ENCODE measurements around the gene ANXA2R. TPM values are rescaled to one million over a fixed set of nuclear protein-coding genes. Genes with fewer than 3 reads are reported as not detected.
A peak's percentile ranks its signal among the peaks of the same experiment; 100 is the strongest.

ANXA2R gene
- total RNA-seq, 2 donors from 2014 or later: 0.99 to 1.3 TPM

- peak overlapping the region in 2 of 4 donors; percentile 71 to 87 for H3K27ac ChIP-seq
- no peak for TF ChIP-seq POLR2A (IDR thresholded peaks at IDR 0.05)
- TF ChIP-seq, protein P1, sequence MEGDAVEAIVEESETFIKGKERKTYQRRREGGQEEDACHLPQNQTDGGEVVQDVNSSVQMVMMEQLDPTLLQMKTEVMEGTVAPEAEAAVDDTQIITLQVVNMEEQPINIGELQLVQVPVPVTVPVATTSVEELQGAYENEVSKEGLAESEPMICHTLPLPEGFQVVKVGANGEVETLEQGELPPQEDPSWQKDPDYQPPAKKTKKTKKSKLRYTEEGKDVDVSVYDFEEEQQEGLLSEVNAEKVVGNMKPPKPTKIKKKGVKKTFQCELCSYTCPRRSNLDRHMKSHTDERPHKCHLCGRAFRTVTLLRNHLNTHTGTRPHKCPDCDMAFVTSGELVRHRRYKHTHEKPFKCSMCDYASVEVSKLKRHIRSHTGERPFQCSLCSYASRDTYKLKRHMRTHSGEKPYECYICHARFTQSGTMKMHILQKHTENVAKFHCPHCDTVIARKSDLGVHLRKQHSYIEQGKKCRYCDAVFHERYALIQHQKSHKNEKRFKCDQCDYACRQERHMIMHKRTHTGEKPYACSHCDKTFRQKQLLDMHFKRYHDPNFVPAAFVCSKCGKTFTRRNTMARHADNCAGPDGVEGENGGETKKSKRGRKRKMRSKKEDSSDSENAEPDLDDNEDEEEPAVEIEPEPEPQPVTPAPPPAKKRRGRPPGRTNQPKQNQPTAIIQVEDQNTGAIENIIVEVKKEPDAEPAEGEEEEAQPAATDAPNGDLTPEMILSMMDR (IDR thresholded peaks at IDR 0.05): no peak
These were observed 48.6 kb downstream of the ANXA2R start for GRCh38 chr5:42991404-42992087.

GRCh38 chr5:42990892-42991291 is 49.2 kb downstream of the ANXA2R start:
- Histone ChIP-seq H3K27ac (peak overlapping the region in 1 of 4 donors; percentile 71), H3K4me1 (peaks cover 15% of the 10 kb centered on the region), H3K27me3 (peaks cover 5 to 33% of the 10 kb centered on the region in 2 donors), H3K9me3 (peaks cover 0 to 4% (median 0%) of the 10 kb centered on the region in 3 donors), H3K36me3 (replicated peaks in 1 of 2; ENCODE audit: insufficient read depth in 1 of 2, low read depth in 2 of 2) (no peaks in the 10 kb centered on the region), H3K4me3 (no peak overlapping the region)
- DNase-seq (no peak), ATAC-seq (no peak)
- intact Hi-C loops (cut with DNase I): loop anchor here (10.0 kb wide), 1 partner anchor 46 kb away; no protein-coding TSS in a partner anchor
- 71 to 82% methylated on average over 4 of the region's 4 CpGs for WGBS, 2 donors
- TF ChIP-seq POLR2A (IDR thresholded peaks at IDR 0.05): no peak
- TF ChIP-seq, protein P1 (IDR thresholded peaks at IDR 0.05): no peak

More at GRCh38 chr5:42991404-42992087, 48.6 kb downstream of the ANXA2R start:
- intact Hi-C loops (cut with DNase I): loop anchor here (10.0 kb wide), 1 partner anchor 47 kb away; no protein-coding TSS in a partner anchor
- Histone ChIP-seq H3K36me3 (replicated peaks in 1 of 2; ENCODE audit: insufficient read depth in 1 of 2, low read depth in 2 of 2) (no peaks in the 10 kb centered on the region), H3K27me3 (peaks cover 5 to 33% of the 10 kb centered on the region in 2 donors), H3K4me3 (no peak overlapping the region), H3K9me3 (peaks cover 0 to 4% (median 0%) of the 10 kb centered on the region in 3 donors), H3K4me1 (peaks cover 15% of the 10 kb centered on the region)
- 27 to 28% methylated on average over 30 to 36 of the region's 36 CpGs for WGBS, 2 donors
- no peak for DNase-seq
- no peak for ATAC-seq

Other genes starting within 250 kb of the ANXA2R start
- 100 to 1,000 TPM in 1 of 2 donors, 10 to 100 TPM in 1; 97.9 to 289 TPM for gene SELENOP, start 228.4 kb downstream of the ANXA2R start, total RNA-seq
- gene ZNF131, start 80.6 kb upstream of the ANXA2R start, total RNA-seq: 10 to 100 TPM; 21.5 to 41.5 TPM
- gene NIM1K, start 151.9 kb upstream of the ANXA2R start, total RNA-seq: under 1 TPM in 1 of 2 donors, not detected in 1; 0.52 TPM